SHP77 (cell line): ENCODE measurements around the gene WDR62.
"Not testable (repeated sequence)": the region's sequence is repeated elsewhere in the genome, so short reads cannot be mapped to it uniquely, and the experiment has no call there.

ENCODE experiments used
- DNase-seq, 2 experiments: peaks; one replicate each; lab custom pipeline; 2025; lab: John Stamatoyannopoulos, UW

WDR62 gene

GRCh38 chr19:36032251-36033104 lies 22.2 kb upstream of the WDR62 start, which contains the start of gene CLIP3:
Gene CLIP3 (minus strand): TSS chr19:36032873. CDS start chr19:36032357, 516 bp downstream.
- peak; percentile 47 to 63 for DNase-seq

DNA sequence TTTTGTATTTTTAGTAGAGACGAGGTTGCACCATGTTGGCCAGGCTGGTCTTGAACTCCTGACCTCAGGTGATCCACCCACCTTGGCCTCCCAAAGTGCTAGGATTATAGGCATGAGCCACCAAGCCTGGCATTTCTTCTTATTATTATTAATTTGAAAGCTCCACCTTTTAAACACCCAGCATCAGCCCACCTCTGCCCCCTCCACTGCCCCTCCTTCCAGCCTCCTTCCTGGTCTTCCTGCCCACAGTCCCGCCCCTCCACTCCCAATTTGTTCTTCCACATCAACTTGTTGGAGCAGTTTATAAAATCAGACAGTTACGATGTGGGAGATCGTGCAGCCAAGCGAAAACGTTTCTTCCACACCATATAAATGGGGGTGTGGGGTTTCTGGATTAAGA lies 14.2 kb upstream of the WDR62 start:
- no peak for DNase-seq

DNA sequence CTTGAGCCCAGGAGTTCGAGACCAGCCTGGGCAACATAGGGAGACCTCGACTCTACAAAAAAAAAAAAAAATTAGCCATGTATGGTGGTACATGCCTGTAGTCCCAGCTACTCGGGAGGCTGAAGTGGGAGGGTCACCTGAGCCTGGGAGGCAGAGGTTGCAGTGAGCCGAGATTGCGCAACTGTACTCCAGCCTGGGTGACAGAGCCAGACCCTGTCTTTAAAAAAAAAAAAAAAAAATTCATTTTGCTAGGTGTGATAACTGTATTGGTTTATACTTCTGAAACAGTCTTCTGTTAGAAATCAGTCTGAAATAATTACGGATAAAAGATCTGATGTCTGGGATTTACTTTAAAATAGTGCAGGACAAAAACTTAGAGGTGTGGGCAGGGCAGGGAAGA lies 13.6 kb upstream of the WDR62 start:
- DNase-seq, result not testable (repeated sequence)

DNA sequence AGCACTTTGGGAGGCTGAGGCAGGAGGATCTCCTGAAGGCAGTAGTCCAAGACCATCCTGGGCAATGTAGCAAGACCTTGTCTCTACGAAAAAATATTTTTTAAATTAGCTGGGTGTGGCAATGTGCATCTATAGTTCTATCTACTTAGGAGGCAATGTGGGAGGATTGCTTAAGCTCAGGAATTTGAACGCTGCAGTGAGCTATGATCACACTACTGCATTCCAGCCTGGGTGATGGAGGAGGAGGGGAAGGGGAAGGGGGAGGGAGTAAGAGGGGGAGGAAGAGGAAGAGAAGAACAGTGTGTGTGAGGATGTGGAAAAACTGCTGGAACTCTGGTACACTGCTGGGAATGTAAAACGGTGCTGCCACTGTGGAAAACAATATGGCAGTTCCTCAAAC lies 12.9 kb upstream of the WDR62 start:
- DNase-seq, result no peak

DNA sequence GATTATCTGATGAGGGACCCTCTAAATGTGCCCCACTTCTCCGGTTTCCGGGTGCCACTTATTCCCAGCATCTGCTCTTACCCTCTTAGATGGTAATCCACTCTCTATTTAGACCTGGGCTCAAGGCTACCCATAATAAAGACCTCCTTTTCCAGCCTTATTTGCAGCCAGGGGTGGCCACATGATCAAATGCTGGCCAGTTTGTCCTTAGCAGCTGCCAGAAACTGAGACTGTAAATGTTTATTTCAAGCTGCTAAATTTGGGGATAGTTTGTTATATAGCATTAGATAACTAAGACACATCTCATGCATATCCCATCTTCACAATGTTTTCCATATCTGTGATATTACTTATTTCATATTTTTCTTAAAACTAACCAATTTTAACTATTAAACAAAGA lies 10.7 kb upstream of the WDR62 start:
- no peak for DNase-seq

GRCh38 chr19:36046443-36047050 lies 8.2 kb upstream of the WDR62 start:
- no peak for DNase-seq

- DNase-seq, result no peak
Observed at GRCh38 chr19:36047835-36048234, 6.9 kb upstream of the WDR62 start.

GRCh38 chr19:36049080-36049698 lies 5.5 kb upstream of the WDR62 start:
- DNase-seq, result no peak

- no peak for DNase-seq
Observed at GRCh38 chr19:36051236-36051635, 3.5 kb upstream of the WDR62 start.

DNA sequence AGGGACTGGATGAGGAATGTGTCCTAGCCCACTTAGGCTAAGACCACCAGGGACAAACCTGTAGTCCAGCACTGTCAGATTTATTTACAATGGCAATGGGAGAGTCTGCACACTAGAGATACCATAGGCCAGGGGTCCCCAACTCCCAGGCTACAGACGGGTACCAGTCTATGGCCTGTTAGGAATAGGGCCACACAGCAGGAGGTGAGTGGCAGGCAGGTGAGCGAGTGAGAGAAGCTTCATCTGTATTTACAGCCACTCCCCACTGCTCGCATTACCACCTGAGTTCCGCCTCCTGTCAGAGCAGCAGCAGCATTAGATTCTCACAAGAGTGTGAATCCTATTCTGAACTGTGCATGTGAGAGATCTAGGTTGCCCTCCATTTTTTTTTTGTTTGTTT lies 3.1 kb upstream of the WDR62 start:
- DNase-seq, result no peak

DNA sequence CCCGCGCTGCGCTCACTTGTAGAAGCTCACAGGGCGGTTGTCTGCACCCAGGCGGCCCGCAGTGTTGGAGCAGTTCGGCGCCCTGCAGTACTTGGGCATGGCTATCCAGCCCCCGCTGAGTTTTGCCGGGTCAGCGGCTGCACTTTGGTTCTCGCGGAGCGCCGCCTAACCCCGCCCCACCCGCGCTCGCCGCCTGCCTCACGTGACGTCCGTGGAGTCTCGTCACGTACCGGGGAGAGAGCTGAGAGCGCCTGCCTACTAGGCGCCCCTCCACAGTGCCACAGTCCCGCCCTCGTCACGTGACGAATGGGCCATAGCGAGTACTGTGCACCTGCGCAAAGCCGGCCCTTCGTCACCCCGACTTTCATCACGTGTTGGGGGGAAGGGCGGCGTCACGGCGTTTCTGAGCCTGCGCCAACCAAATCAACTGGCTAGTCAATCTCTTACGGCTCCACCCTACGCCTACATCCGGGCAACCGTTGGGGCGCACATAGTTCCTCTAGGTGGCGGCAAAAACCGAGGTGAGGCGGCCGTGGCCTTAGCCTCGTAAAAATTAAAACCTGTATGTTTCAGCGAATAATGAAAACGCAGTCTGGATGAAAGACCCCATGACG lies 471 bp upstream of the WDR62 start, which contains the start of gene THAP8:
Gene THAP8 (minus strand): TSS at position 167 of the 614 bp plus-strand sequence. CDS start 68 bp downstream, at position 99.
- DNase-seq, result peak; percentile 96 to 97

DNA sequence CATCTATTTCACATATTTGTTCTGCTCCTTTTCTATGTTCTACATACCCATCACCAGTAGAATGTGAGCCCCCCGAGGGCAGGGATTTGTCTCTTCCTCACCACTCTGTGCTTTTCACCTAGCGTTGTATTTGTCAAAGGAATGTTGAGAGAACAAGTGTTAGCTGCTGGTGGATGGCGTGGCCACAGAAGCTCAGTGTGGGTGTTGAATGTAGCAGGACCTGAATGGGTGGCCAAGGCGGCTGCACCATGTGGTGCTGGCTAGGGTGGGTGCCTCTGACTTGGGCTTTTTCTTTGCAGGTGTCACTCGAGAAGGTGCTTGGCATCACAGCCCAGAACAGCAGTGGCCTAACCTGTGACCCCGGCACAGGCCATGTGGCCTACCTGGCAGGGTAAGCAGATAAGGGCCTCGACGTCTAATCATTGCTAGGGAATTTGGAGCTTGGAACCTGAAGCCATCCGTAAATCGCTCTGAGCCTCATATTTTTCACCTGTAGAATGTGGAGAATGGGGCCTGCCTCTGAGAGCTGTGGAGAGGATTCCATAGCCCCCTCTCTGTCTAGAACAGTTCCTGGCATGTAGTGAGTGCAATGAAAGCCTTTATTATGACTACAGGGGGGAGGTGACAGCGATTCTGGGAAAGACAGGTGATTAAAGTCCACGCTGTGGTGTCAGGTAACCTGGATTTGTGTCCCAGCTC lies 3.9 kb downstream of the WDR62 start:
- no peak for DNase-seq

GRCh38 chr19:36059180-36059910 lies 4.6 kb downstream of the WDR62 start:
- no peak for DNase-seq

- DNase-seq, result no peak
Observed at GRCh38 chr19:36060430-36060829, 5.7 kb downstream of the WDR62 start.

DNA sequence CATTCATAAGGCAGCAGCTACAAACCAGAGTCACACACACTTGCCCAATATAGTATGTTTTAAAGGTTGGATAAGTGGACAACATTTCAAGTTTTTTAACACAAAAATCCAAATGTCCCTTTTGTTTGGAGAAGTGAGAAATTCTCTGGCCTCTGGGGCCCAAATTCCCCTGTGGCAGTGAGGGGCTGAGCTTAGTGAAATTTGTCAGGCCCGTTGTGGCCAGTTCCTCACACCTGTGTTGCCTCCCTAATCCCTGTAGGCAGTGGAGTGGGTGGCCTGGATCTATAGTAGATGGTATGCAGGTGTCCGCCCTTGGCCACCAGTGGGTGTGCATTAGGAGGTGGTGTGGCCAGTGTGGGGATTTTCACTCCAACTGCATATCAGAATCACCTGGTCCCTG lies 6.7 kb downstream of the WDR62 start:
- no peak for DNase-seq

DNA sequence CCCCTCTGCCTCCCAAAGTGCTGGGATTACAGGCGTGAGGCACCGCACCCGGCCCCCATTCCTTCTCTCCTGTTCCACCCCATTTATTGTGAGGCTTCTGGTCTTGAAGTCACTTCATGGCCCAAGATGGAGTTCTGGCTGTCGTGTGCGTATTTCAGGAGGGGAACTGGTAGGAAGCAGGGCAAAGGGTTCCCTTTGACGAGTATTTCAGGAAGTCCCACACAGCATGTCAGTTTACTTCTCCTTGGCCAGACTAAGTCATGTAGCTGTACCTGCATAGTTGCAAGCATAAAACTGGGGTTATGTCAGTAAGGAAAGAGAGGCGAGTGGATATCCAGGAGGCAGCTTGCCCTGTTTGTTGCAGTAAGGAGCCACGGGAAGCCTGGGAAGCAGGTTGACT lies 10.1 kb downstream of the WDR62 start:
- no peak for DNase-seq

GRCh38 chr19:36067681-36068080 lies 13.0 kb downstream of the WDR62 start:
- no peak for DNase-seq

DNA sequence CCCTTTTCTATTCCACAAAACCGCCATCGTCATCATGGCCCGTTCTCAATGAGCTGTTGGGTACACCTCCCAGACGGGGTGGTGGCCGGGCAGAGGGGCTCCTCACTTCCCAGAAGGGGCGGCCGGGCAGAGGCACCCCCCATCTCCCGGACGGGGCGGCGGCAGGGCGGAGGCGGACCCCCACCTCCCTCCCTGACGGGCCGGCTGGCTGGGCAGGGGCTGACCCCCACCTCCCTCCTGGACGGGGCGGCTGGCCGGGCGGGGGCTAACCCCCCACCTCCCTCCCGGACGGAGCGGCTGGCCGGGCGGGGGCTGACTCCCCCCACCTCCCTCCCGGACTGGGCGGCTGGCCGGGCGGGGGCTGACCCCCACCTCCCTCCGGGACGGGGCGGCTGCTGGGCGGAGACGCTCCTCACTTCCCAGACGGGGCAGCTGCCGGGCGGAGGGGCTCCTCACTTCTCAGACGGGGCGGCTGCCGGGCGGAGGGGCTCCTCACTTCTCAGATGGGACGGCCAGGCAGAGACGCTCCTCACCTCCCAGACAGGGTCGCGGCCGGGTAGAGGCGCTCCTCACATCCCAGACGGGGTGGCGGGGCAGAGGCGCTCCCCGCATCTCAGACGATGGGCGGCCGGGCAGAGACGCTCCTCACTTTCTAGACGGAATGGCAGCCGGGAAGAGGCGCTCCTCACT lies 14.3 kb downstream of the WDR62 start:
- not testable (repeated sequence) for DNase-seq

DNA sequence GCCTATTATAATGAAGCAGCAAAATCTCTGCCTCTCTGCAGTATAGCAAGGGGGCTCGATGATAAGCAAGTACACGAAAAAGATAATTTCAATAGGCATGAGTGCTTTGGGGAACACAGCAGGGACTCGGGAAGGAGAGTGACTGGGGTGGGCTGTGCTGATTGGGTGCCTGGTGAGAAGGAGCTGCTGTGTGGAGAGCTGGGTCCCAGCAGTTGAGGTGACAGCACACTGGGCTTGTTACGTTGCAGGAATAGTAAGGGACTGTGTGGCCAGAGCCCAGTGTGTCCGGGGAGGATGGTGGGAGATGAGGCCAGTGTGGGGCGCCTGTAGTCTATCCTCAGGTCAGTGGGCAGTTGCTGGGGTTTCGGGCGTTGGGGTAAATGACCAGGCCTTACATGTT lies 17.4 kb downstream of the WDR62 start:
- no peak for DNase-seq

- no peak for DNase-seq
Observed at GRCh38 chr19:36073121-36073876, 18.6 kb downstream of the WDR62 start.
